PFSK-1 (cell line): ENCODE data around the gene FUOM.

Source experiments
- FOXP2 ChIP-seq: optimal IDR thresholded peaks from 2 replicates; pipeline ENCODE3; 2011; ENCODE audit warnings: borderline replicate concordance, control low read depth, inconsistent platforms; ENCODE audit not compliant: insufficient read depth; ENCODE audit errors: extremely low read length, extremely low read depth
- POLR2AphosphoS5 ChIP-seq: IDR thresholded peaks from 2 replicates; pipeline ENCODE4 v1.6.1; 2012; ENCODE audit warnings: low read depth, mild to moderate bottlenecking, control low read depth, low read length, moderate library complexity
- REST ChIP-seq, 2 experiments: IDR thresholded peaks; 2 replicates each; pipeline versions ENCODE4 v1.6.1 to v1.8.0; 2011 to 2012; ENCODE audit warnings: low read depth in 2 of 2, low read length in 2 of 2, control low read depth in 1 of 2, inconsistent platforms in 1 of 2, mild to moderate bottlenecking in 1 of 2, moderate library complexity in 1 of 2; ENCODE audit not compliant: insufficient read depth in 1 of 2
- SIN3A ChIP-seq: IDR thresholded peaks from 2 replicates; pipeline ENCODE4 v1.6.1; 2012; ENCODE audit warnings: mild to moderate bottlenecking, low read length, moderate library complexity, borderline replicate concordance; ENCODE audit not compliant: insufficient read depth
- TAF1 ChIP-seq: IDR thresholded peaks from 2 replicates; pipeline ENCODE4 v1.6.1; 2012; ENCODE audit warnings: low read length, control low read depth, borderline replicate concordance; ENCODE audit not compliant: insufficient read depth

Gene FUOM

GRCh38 chr10:133379152-133379800, 21.5 kb upstream of the FUOM start, which contains the start of gene PAOX:
TSS of gene PAOX (plus strand) at chr10:133379262. CDS start at chr10:133379317, 55 bp downstream.
- TF ChIP-seq POLR2AphosphoS5 (no peak), TAF1 (no peak), FOXP2 (no peak), SIN3A (no peak), REST (IDR thresholded peaks at IDR 0.05; ENCODE audit: insufficient read depth in 1 of 2, low read depth in 2 of 2, low read length in 2 of 2) (no peak)

DNA sequence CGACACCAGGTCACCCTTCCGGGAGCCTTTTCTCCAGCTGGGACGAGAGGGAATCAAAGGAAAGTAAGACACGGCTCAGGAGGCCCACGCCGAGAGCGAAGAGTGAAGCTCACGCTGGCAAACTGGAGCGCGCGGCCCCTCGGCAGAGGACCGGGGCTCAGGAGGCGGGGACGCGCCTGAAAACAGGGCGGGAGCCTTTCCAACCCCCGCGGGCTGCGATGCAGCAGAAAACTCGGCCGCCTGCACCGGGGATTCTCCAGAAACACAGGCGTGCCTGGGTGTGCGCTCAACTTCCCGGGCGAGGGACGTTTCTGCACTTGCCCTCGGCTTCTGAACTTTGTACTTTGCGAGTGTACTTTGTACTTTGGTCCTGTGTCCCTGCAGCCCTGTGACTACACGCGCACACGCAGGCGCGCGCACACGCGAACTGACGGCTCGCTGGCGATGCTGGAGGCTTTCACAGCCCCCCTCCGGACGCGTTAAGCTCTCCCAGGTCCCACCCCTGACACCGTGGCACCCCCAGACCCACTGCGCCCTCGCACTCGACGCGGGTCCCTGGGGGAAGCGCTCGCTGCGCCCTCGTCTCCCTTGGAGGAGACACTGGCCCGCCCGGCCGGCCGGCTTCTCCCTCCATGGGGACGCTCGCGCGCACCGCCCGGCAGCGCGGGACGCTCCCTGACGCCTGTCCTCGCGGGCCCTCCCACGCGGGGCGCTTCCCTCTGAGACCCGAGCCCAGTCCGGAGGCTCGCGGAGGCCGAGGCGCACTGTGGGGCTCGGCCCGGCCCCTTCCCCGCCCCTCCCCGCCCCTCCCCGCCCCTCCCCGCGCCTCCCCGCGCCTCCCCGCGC, 20.7 kb upstream of the FUOM start:
- TF ChIP-seq FOXP2 (no peak), POLR2AphosphoS5 (0 out of 2 replicates have a peak, but pooled peaks have one; percentile 24)

GRCh38 chr10:133377818-133378250, 20.0 kb upstream of the FUOM start:
- no peak for TF ChIP-seq SIN3A
- no peak for TF ChIP-seq FOXP2
- no peak for TF ChIP-seq REST (IDR thresholded peaks at IDR 0.05; ENCODE audit: insufficient read depth in 1 of 2, low read depth in 2 of 2, low read length in 2 of 2)
- no peak for TF ChIP-seq TAF1
- no peak for TF ChIP-seq POLR2AphosphoS5

DNA sequence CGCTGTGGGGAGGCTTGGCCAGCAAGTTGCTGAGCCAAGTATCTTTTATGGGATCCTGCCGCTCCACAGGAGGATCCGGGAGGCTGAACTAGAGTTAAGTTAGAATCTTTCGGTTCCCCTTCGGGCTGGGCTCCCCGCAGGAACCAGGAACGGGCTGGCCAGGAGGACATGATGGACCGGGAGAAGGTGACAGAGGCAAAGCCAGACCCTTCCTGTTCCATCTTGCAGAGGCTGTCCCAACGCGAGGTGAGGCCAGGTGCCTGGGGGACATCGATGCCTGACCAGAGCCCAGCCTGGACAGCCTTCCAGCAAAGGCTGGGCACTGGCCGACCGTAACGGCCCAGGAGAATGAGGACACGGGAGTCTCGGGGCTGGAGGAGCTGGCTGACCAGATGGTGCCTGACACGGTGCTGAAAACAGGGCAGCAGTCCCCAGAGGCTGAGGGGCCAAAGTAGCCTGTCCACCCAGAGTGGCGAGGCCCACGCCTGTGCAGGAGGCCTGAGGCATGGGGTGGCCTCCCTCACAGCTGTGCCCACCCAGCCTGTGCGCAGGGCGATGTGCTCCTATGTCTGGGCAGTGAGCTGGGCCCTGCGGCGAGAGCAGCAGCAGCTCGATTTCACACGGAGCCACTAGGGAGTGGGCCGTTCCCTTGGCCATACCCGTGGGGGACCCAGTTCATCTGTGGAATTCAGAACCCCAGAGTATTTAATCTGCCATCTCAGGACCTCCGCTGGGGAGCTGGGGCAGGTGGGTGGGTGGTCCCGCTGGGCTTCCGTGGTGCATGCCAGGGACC, 19.4 kb upstream of the FUOM start:
- TF ChIP-seq TAF1 (no peak), REST (IDR thresholded peaks at IDR 0.05; ENCODE audit: insufficient read depth in 1 of 2, low read depth in 2 of 2, low read length in 2 of 2) (no peak), FOXP2 (no peak), SIN3A (no peak), POLR2AphosphoS5 (no peak)

DNA sequence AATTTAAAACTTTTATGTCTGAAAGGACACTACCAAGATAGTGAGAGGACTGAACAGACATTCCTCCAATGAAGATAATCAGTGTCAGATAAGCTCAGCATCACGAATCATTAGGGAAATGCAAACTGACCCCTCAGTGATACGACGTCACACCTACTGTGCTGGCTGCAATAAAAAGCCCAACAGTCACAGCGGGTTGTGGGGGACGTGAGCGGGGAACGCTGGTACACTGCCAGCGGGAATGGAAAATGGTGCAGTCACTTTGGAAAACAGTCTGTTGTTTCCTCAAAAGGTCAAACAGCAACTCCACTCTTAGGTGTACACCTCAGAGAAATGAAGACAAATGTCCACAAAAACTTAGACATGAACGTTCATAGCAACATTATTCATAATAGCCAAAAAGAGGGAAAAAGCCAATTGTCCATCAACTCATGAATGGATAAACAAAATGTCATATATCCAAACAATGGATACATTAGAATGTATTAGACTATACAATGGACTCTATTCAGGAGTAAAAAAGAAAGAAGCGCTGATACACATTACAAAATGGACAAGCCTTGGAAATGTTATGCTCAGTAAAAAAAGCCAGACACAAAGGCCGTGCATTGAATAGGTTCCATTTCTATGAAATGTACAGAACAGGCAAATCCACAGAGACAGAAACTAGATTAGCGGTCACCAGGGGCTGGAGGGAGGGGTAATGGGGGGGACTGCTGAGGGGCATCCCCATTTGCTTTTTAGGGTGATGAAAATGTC, 17.7 kb upstream of the FUOM start:
- TF ChIP-seq SIN3A, result no peak
